Measurements from ENCODE around the gene COCH.
"Not testable (repeated sequence)": the region's sequence is repeated elsewhere in the genome, so short reads cannot be mapped to it uniquely, and the experiment has no call there.

COCH gene

GRCh38 chr14:30888480-30889243 is 14.3 kb downstream of the COCH start:
- Mint-ChIP-seq H3K9me3 (no peaks in the 10 kb centered on the region), H3K4me3 (no peak overlapping the region), H3K36me3 (ENCODE audit: low read depth) (peaks cover 16% of the 10 kb centered on the region), H3K27ac (peak overlapping the region; percentile 44), H3K4me1 (no peaks in the 10 kb centered on the region), H3K27me3 (ENCODE audit: low read depth, poor library complexity) (no peaks in the 10 kb centered on the region)
- TF ChIP-seq CTCF (IDR thresholded peaks at IDR 0.05): no peak
- no peak for DNase-seq

- Mint-ChIP-seq H3K4me1 (no peaks in the 10 kb centered on the region), H3K4me3 (no peak overlapping the region), H3K9me3 (no peaks in the 10 kb centered on the region), H3K27ac (peak overlapping the region; percentile 44), H3K36me3 (ENCODE audit: low read depth) (peaks cover 20% of the 10 kb centered on the region), H3K27me3 (ENCODE audit: low read depth, poor library complexity) (no peaks in the 10 kb centered on the region)
- no peak for DNase-seq
- no peak for TF ChIP-seq CTCF (IDR thresholded peaks at IDR 0.05)
Measured at GRCh38 chr14:30889244-30889594, 14.9 kb downstream of the COCH start.

- Mint-ChIP-seq H3K36me3 (ENCODE audit: low read depth) (peaks cover 60% of the 10 kb centered on the region), H3K9me3 (no peaks in the 10 kb centered on the region), H3K4me1 (no peaks in the 10 kb centered on the region), H3K27me3 (ENCODE audit: low read depth, poor library complexity) (no peaks in the 10 kb centered on the region), H3K27ac (no peak overlapping the region), H3K4me3 (no peak overlapping the region)
- no peak for TF ChIP-seq CTCF (IDR thresholded peaks at IDR 0.05)
- DNase-seq: no peak
Measured at GRCh38 chr14:30893819-30894218, 19.5 kb downstream of the COCH start.

GRCh38 chr14:30894923-30895515 is 20.7 kb downstream of the COCH start:
- DNase-seq: no peak
- no peak for TF ChIP-seq CTCF (IDR thresholded peaks at IDR 0.05)
- H3K36me3 Mint-ChIP-seq (ENCODE audit: low read depth): peaks cover 69% of the 10 kb centered on the region
- no peaks in the 10 kb centered on the region for H3K9me3 Mint-ChIP-seq
- H3K4me3 Mint-ChIP-seq: no peak overlapping the region
- H3K27ac Mint-ChIP-seq: no peak overlapping the region
- H3K27me3 Mint-ChIP-seq (ENCODE audit: low read depth, poor library complexity): no peaks in the 10 kb centered on the region
- no peaks in the 10 kb centered on the region for H3K4me1 Mint-ChIP-seq

GRCh38 chr14:30896435-30896834 is 22.1 kb downstream of the COCH start:
- no peak overlapping the region for H3K4me3 Mint-ChIP-seq
- no peaks in the 10 kb centered on the region for H3K27me3 Mint-ChIP-seq (ENCODE audit: low read depth, poor library complexity)
- DNase-seq: no peak
- no peak for TF ChIP-seq CTCF (IDR thresholded peaks at IDR 0.05)
- H3K36me3 Mint-ChIP-seq (ENCODE audit: low read depth): peaks cover 71% of the 10 kb centered on the region
- H3K27ac Mint-ChIP-seq: peak overlapping the region; percentile 73
- no peaks in the 10 kb centered on the region for H3K4me1 Mint-ChIP-seq
- no peaks in the 10 kb centered on the region for H3K9me3 Mint-ChIP-seq

- H3K9me3 Mint-ChIP-seq; H3K27me3 Mint-ChIP-seq (ENCODE audit: low read depth, poor library complexity); DNase-seq; H3K27ac Mint-ChIP-seq; H3K4me1 Mint-ChIP-seq; H3K4me3 Mint-ChIP-seq: not testable (repeated sequence)
- H3K36me3 Mint-ChIP-seq (ENCODE audit: low read depth): peaks cover 71% of the 10 kb centered on the region
Measured at GRCh38 chr14:30897121-30897520, 22.8 kb downstream of the COCH start.

Measured in nephron progenitor cell (in vitro differentiated cells).